CD4-positive, alpha-beta T cell treated with Interleukin-21 for 1 hour (primary cell): Measurements from ENCODE around the gene S100A7A.

Source experiments
- DNase-seq: peaks from one replicate; pipeline ENCODE4 v3.0.0-alpha.2; 2020

S100A7A gene

DNA sequence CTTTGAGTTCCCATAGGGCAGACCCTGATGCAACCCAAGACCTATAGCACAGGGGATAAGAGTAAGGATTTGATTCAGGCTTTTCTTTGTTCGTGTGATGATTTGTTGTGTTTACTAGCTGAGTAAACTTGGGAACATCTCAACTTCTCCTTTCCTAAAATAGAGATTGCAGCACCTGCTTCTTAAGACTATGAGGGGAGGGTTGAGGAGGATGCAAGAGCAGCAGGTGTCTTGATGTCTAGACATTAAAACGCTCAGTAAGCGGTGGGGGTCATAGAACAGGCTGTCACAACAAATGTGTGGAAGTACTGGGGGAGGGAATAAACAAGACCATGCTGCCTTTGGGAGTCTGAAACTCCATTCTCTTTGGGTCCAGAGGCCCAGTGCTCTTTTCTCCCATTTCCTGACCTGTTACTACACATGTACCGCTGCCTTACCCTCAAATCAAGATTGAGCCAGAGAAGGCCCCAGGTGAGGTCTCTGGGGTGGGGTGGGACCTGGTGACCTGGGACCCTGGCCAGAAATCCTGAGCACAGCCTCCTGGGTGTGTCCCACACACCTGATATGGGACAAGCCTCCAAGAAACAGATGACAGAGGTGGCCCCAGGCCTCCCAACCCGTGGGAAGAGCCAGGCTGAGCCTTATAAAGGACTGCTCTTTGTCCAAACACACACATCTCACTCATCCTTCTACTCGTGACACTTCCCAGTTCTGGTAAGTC, at the start of gene S100A7A:
Gene S100A7A, plus strand, starts transcription at position 671 of the 721 bp plus-strand sequence. CDS start 1,563 bp downstream, outside the sequence.
- no peak for DNase-seq

DNA sequence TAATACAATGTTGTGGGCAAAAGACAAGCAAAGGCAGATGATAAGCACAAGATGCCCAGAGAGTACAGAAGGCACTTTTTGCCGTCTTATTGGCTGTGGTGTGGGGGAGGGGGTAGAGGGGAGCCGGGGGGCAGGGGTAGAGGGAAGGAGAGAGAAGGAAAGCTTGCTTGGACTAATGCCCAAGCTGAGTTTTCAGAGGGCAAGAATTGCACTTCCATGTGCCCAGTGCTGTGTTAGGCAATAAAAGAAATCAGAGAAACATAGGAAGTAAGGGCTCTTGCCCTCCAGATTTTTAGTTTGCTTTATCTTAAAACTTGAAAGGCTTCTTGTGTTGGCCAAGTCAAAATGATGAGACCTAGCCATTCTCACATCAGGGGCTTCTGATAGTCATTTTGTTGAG, 49.2 kb upstream of the S100A7A start:
- DNase-seq: no peak

DNA sequence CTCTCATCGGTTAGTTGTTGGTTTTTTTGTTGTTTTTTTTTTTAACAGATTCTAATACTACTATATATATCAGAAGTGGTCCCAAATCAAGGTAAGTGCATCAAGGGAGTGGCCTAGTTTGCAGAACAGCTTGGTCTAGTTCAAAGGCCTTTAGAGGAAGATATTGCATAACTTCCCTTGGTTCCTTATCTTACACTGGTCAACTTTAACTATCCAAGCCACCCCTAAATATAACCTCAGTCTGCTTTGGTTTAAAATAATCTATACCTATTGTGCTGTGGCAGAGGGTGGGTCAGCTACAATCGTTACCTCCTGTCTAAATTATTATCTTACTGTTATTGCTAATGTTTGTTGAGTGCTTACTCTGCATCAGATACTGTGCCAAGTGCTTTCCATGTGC, 47.8 kb upstream of the S100A7A start:
- DNase-seq: no peak

DNA sequence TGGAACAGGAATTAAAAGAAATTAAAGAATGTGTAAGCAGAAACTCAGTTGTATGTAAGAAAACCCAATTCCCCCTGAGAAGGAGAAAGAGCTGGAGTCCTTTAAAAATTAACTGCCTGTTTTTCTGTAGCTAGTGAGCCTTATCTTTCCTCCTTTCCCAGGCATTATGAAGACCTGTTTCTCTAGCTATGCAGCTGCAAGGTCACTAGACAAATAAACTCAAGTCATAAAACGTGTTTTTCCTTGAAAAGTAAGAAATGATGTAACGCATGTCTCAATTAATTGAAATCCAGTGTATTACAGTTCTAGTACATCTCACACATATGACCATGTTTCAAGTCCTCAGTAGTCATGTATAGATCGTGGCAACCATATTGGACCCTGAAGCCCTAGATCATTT, 46.2 kb upstream of the S100A7A start:
- no peak for DNase-seq

DNA sequence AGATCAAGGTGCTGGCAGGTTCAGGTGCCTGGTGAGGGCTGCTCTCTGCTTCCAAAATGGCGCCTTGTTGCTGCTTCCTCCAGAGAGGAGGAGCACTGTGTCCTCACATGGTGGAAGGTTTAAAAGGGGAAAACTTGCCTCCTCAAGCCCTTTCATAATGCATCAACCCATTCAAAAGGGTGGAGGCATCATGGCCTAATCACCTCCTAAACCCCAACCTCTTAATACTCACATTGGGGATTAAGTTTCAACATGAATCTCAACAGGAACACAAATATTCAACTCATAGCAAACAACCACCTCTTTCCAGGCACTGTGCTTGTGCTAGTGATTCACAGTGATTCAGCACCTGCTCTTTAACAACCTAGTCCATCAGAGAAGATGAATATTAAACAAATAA, 45.1 kb upstream of the S100A7A start:
- no peak for DNase-seq

DNA sequence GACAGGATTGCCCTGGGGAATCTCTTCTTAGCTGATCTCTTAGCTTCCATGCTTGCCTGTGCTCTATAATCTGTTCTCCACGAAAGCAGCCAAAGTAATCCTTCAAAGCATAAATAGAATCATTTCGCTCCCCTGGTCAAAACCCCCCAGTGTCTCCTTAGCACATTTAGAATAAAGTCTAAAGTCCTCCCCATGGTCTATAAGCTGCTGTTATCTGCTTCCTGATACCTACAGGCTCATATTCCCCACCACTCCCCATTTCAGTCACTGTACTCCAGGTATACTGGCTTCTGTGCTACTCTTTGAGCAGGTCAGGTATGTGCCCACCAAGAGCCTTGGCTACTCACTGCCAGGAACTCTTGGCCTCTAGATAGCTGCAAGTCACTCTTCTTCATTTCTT, 43.7 kb upstream of the S100A7A start:
- no peak for DNase-seq

DNA sequence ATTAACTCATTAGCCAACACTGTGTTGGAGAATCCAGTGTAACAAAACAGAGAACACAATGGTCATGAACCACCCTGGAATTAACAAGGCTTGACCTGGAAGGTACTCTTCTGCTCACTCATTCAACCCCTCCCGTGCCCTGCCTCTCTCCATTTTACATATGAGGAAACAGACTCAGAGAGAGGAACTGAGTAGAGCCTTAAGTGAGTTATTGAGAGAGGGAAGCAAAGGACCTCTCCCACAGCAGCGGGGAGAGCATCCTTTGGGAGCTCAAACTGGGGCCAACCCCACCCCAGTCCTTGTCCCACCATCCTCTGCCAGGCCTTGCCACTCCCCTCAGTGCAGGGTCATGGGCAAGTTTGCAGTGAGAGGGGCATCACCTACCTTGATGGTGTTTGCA, 42.2 kb upstream of the S100A7A start:
- DNase-seq: no peak

DNA sequence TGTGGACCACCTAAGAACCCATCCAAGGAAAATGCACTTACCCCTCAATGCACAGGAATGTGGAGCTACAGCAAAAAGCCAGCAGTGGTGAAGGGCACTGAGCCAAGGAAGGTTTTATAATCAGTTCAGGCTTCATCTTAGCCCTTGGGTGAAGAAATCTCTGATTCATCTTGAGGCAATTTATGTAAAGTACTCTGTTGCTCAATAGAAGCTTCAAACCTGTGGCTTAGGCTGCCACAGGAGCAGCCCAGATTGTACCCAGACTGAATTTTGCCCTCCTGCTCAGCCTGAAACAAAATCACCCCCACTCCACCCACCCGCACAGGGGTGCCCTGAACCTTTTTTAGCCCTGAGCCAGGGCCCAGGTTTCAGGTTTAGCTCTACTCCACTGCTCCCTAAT, 40.8 kb upstream of the S100A7A start, which contains the start of gene S100A12:
Gene S100A12, minus strand, starts transcription at position 111 of the 400 bp plus-strand sequence. CDS start 1,029 bp downstream, outside the sequence.
- no peak for DNase-seq

DNA sequence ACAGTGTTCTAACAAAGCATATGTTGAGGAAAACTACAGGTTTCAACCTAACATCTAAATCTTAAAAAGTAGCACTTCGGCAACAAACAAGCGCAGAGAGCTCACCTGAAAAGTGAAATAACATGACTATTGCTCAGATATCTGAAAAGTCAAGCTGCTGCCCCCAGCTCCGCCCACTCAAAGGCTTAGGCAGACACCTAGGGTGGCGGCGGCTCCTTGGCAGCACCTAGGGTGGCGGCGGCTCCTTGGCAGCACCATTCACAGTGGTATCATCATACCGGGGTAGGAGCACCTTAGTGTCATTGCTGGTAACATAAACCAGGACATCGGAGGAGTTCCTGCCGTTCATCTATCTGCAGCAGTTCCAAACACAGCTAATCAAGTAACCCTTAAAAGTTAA, 36.7 kb upstream of the S100A7A start:
- DNase-seq: no peak

DNA sequence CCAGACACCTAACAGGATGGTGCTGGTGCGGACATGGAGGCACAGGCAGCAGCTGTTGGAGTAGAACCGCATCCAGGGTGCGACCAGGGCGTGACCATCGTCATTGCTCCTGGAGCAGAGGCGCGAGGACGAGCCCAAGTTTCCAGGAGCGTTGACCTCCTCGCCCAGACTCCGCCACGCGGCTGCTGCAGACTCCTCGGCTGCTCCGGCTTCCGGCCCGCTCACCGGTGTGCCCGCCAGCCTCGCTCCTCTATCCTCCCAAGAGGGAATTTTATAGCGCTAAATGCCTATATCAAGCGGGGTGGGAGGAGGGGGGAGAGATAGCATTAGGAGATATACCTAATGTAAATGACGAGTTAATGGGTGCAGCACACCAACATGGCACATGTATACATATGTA, 35.6 kb upstream of the S100A7A start:
- no peak for DNase-seq

DNA sequence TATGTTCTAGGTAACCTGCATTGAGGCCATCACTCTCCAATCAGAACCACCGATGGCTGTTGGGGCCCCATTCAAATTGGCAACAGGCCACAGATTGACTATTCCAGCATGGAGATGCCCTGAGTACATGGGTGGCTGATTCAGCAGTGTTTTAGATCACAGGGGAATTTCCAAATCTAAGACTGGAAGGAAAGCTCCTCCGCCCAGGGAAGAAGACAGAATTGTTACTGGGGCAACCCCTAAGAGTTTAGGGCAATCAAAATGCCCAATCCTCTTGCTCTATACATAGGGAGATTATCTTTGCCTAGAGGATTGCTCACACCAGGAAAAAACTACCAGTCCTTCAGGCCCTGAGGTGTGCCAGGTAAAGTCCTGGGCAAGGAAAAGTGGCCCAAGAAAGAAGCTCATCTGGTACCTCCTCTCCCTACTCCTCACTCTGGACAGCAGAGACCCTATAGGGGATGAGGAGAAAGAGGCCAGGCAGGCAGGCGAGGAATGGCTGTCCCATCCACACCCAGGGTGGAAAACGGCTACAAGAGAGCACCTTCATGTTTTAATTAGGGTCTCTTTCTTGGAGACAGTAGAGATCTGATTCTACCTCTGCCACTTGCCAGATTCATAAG, 31.3 kb upstream of the S100A7A start:
- no peak for DNase-seq

DNA sequence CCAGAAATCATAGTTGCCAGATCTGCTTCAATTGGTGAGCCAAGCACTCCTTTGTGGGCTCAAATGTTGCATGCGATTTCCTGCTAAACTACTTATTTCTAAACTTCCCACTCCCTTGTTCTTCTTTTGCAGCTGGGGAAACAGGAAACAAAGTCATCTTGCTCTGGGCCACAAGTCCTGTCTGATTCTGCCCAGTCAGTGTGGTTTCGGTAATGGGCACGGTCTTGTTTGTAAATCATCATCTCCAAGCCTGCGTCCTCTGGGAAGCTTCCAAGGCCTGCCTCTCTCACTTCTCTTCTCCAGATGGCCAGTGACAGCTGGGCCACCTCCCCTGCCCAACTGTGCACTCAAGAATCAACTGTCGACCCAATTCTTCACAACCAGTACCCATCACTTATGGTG, 29.8 kb upstream of the S100A7A start:
- DNase-seq: no peak

DNA sequence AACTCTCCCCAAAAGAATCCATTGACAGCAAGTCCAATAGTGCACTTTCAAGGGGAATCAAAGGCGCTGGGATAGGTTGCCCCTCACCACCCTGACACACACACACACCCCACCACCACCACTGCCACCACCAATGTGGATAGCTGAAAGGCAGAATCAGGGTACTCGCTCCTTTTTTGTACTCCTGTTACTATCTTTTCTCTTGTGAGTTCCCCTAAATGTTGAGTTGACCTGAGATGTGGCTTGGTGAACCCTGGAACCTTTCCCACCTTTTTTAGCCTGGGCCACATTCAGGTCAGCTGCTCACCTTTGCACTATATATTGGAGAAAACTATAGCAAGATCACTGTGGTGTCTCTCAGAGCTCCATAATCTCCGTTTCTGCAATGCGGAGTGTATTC, 29.3 kb upstream of the S100A7A start:
- no peak for DNase-seq

DNA sequence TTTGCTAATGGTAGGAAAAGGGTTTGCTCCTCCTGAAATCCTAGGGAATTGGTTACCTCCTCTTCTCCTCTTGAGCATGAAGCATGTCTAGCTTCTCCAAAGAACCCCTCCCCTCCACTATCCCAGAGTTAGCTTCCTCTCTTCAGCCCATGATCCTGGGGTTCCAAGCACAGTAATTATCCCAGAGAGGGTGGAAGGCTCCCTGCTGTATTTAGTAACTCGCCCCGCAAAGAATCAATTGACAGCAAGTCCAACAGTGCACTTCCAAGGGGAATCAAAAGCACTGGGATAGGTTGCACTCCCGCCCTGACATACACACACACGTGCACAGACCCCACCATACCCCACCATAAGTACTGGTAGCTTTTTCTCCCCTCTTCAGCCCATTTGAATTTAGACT, 28.5 kb upstream of the S100A7A start:
- no peak for DNase-seq

DNA sequence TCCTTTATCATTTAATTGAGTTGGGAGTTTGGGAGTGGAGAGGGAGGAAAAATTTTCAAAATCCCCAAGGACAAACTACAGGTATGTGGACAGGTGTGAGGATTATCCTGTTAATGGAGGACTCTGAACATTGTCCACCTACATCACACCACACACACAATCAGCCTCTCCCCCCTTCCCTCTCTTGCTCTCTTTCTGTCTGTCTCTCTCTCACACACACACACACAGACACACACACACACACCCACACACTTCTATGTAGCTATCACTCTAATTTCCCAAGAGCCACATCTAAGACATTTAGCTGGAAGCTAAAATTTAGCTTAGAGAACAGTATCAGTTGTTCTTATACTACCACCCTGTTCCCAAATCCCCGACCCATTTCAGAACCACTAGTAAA, 26.9 kb upstream of the S100A7A start:
- no peak for DNase-seq

DNA sequence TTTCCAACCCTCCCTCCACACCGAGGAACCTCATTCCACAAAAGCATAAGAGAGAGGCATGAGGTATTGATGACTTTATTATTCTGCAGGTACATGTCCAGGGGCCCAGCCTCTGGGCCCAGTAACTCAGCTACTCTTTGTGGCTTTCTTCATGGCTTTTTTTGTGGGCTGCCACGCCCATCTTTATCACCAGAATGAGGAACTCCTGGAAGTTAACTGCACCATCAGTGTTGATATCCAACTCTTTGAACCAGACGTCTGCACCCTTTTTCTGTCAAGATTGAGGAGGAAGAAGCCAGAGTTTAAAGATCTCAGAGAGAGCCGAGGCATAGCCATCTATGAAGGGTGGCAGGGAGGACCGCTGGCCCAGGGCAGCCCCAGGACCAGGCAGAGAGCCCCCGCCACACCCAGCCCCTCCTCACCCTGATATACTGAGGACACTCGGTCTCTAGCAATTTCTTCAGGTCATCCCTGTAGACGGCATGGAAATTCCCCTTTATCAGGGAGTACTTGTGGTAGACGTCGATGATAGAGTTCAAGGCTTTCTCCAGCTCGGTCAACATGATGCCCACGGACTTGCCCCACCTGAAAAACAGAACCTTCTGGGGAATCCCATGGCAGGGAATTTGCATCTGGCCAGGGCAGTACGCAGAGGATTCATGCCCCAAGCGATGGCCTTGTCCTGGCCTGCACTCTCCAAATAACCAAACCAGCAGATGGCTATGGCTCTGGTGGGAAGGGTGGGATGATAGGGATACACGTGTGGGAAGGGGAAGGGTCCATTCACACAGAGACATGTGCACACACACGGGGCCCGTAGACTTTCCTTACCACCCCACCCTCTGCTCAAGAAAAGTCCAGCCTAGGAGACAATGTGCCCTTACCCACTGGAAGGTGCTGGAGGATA, 26.1 kb upstream of the S100A7A start:
- DNase-seq: no peak

DNA sequence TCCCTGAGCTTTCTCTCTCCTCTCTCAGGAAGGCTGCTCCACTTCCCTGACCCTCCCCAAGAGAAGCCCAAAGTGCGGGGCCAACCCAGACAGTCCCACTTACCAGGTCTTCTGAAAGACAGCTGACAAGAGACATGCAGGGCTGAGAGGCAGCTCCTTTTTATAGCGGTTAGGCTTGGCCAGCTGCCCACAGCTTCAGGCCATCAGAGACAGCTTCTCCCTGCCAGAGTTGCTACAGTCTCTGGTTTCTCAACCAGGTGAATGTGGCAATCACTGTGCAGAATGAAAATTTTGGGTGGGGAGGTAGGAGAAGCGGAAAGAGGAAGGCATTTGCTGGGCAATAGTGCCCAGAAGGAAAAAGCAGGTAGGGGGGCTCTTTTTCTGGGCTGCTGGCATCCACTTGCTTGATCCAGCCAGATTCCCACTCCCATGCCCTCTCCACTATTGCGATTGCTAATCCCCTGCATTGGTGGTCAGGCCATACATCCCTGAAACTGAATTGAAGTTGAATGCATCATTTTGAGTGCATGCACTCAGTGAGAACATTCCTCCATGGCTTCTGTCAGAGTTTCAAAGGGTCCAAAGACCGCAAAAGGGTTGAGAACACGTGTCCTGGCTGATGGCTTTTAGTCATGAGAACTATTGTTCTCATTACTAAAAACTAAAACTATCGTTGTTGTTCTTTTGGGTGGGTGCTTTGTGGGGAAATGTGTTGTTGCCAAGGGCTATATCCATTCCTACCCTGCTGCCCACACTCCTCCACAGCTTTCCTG, 25.2 kb upstream of the S100A7A start, which contains the start of gene S100A8:
Gene S100A8, minus strand, starts transcription at position 136 of the 773 bp plus-strand sequence. CDS start 538 bp downstream, outside the sequence.
- DNase-seq: no peak

DNA sequence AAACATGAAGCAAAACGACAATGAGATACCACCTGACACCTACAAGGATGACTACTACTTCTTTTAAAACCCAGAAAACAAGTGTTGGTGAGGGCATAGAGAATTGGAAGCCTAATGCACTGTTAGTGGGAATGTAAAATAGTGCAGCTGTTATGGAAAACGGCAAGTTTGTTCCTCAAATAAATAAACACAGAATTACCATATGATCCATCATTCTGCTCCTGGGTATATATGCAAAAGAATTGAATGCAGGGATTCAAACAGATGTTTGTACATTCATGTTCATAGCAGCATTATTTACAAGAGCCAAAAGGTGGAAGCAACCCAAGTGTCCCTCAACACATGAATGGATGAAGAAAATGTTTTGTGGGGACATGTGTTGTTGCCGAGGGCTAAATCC, 24.1 kb upstream of the S100A7A start:
- DNase-seq: no peak

DNA sequence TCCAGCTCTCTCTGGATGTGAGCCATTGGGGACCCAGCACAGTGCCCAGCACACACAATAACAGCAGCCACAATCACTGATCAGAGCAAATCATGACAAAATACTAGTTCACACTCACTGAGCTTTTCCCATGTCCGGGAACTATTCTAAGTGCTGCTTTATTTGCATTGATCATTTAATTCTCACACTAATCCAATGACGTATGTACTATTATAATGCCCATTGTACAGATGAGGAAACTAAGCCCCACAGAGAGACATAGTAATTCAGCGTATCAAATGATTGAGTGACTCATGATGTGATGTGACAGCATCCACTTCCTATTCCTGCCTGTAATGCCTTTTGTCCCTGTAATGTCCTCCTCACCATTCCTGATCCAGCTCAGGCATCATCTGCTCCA, 23.5 kb upstream of the S100A7A start:
- DNase-seq: no peak

DNA sequence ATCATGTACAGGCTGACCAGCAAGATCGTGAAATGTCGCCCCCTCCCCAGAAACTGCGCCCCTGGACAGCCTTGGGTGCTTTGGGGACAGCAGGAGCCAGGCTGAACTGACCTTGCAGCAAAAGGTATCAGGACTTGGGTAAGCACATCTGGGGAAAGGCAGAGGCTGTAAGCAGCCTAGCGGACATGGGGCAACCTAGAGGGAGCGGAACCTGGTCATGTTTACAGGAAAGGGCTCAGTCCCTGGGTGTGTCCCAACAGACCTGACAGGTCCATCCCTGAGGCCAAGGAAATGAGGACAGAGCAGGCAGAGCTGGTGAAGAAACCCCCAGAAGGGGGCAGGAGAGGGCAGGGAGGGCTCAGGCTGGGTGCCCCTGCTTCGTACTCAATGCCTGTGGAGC, 22.4 kb upstream of the S100A7A start:
- DNase-seq: no peak

DNA sequence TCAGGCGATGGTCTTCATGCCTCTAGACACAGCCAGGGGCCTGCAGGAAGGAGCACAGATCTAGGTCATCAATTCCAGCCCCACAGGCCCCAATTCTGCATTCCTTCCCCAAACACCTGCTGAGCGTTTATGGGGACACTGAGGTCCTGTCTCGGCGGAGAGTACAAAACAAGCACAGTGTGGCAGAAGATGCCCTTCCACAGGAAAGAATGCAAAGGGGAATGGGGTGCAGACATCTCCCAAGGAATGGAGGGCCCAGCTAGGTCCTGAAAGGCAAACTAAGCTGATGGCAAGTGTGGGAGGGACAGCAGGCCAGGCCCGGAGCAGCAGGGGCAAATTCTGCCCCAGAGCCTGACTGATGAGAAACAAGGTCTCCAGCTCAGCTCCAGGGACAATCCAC, 21.9 kb upstream of the S100A7A start:
- no peak for DNase-seq

DNA sequence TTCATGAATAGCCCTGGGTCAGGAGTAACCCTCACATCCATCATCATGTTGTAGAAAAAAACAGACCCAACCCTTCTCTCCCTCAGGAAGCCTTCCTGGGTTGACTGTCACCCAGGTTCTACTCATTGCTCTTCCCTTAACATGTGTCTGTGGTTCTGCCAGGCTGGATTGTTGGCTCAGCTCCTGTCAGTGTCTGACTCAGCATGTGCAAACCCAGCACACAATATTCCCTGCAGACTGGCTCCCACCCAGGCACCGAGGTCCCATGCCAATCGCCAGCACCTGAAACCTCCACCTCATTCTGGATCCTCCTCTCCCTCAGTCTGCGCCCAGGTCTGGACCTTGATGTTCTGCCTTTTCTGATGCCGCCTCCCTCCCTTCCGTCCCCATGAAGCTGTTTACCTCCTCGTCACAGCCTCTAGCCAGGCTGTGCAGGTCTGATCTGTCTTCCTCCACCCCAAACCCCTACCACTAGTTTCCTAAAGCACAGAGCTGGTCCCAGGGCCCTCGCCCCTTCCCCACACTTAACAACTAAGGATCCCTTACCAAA, 21.1 kb upstream of the S100A7A start:
- no peak for DNase-seq
